GM19239 (cell line): ENCODE measurements around the gene HCFC1.
A peak's percentile ranks its signal among the peaks of the same experiment; 100 is the strongest.
"Not testable (repeated sequence)": the region's sequence is repeated elsewhere in the genome, so short reads cannot be mapped to it uniquely, and the experiment has no call there.

Experiments used
- DNase-seq: peaks from one replicate; pipeline ENCODE4 v3.0.0; 2011; ENCODE audit warnings: low spot score; ENCODE audit not compliant: insufficient read length
- FAIRE-seq: peaks from 2 replicates; lab custom pipeline; 2011; peaks lifted over from hg19 to GRCh38; lab: Jason Lieb, UNC

HCFC1 gene

DNA sequence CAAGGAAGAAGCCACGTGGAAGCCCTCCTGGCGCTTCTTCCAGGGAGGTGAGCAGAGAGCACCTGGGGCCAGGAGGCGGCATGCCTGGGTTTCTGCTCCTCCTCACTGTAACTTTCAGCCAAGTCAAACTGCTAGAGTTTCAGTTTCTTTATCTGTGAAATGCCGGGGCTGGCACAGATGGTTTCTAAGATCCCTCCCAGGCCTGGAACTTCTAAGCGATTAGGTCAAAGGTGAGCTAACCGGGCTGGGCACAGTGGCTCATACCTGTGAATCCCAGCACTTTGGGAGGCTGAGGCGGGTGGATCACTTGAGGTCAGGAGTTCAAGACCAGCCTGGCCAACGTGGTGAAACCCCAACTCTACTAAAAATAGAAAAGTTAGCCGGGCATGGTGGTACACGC is 8.8 kb upstream of the HCFC1 start:
- DNase-seq, result not testable (repeated sequence)
- peak; percentile 100 for FAIRE-seq

- FAIRE-seq (no peak), DNase-seq (no peak)
Observed at GRCh38 chrX:153974726-153975286, 3.2 kb upstream of the HCFC1 start.

DNA sequence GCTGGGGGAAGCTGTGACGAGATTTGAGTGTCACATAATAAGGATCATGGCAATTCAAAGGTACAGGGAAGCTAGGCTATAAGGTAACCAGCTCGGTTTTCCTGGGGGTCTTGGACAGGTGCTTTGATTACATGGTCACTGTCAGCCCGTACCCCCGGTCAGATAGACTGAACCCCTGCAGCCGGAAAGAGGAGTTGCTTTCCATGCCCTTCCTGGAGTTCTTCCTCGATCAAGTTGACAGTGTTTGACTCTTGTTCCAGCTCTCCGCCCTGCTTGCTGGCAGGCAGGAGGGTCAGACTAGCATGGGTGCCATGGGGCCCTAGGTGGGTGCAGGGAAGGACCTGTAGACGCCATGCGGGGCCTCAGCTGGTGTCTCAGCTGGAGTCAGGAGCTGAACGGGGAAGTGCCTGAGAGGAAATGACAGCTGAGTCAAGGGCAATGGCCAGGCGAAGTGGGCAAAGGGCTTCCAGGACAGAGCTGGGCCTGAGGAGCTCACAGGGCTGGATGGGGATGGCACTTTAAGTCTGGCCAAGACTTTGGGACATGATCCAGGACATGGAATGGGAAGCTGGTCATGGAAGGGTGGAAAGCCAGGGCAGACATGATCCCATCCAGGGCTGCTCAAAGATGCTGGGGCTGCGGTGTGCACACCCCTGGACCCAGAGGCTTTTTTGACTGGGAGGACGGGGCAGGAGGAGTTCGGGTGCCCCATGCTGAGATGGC is 2.5 kb upstream of the HCFC1 start:
- DNase-seq (no peak), FAIRE-seq (peak; percentile 86)

GRCh38 chrX:153973127-153974002 is 1.7 kb upstream of the HCFC1 start:
- DNase-seq (no peak), FAIRE-seq (peak; percentile 91)

- peak; percentile 98 for FAIRE-seq
- DNase-seq, result peak; percentile 73
Observed at GRCh38 chrX:153972368-153973126, 929 bp upstream of the HCFC1 start, which contains the start of gene TMEM187. TSS of gene TMEM187 (plus strand) at chrX:153972754. CDS start at chrX:153982063, 9,309 bp downstream.

GRCh38 chrX:153971124-153971449 is 531 bp downstream of the HCFC1 start:
- FAIRE-seq, result no peak
- peak; percentile 62 for DNase-seq

DNA sequence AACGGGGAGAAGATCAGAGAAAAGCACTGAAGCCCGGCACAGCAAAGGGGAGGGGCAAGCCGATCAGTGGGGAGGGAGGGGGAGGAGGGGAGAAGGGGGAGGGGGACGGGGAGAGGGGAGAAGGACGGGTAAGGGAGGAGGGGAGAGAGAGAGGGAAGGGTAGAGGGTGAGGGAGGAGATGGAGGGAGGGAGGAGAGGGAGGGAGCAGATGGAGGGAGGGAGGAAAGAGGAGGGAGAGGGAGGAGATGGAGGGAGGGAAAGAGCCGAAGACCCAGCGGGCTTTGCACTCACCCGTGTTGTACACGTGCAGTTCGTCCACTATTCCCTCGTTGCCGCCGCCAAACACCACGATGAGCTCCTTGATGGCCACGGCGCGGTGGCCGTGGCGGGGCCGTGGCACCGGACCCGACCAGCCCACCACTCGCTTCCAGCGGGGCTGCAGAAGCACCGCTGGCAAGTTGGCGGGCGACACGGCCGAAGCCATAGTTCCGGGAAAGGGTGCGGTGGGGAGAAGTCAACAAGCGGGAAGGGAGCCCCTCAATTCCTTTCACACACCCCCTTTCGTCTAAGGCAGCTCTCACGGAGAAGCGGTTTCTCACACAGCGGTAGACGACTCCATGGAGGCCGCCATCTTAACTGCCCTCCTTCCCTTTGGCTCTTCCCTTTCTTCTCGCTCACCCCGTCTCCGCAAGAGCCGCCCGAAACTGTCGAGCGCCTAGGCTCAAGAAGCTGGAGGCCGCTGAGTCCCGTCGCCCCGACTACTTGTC is 1.1 kb downstream of the HCFC1 start:
- no peak for DNase-seq
- FAIRE-seq, result no peak

GRCh38 chrX:153969904-153970356 is 1.7 kb downstream of the HCFC1 start:
- FAIRE-seq (no peak), DNase-seq (no peak)

- peak; percentile 89 for FAIRE-seq
- no peak for DNase-seq
Observed at GRCh38 chrX:153969125-153969903, 2.3 kb downstream of the HCFC1 start.

DNA sequence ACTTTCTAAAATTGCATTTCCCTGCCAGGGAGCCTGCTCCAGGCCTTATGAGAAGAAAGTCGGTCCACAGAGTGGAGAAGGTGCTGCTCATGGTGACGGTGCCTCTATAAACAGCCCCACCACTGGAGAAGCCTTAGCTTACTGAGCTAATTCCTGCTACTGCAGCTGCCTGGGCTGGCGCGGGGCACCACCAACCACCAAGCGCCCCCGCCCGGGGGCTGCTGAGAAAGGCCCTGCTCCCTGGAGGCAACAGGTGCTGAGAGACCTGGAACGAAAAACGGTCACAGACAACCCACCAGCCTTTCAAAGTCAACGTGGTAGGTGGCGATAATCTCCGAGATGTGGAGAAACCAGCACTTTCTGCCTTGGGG is 2.9 kb downstream of the HCFC1 start:
- FAIRE-seq (peak; percentile 96), DNase-seq (no peak)

GRCh38 chrX:153968255-153968654 is 3.4 kb downstream of the HCFC1 start:
- no peak for FAIRE-seq
- DNase-seq, result no peak

GRCh38 chrX:153967536-153968224 is 3.9 kb downstream of the HCFC1 start:
- DNase-seq, result no peak
- FAIRE-seq, result peak; percentile 87

DNA sequence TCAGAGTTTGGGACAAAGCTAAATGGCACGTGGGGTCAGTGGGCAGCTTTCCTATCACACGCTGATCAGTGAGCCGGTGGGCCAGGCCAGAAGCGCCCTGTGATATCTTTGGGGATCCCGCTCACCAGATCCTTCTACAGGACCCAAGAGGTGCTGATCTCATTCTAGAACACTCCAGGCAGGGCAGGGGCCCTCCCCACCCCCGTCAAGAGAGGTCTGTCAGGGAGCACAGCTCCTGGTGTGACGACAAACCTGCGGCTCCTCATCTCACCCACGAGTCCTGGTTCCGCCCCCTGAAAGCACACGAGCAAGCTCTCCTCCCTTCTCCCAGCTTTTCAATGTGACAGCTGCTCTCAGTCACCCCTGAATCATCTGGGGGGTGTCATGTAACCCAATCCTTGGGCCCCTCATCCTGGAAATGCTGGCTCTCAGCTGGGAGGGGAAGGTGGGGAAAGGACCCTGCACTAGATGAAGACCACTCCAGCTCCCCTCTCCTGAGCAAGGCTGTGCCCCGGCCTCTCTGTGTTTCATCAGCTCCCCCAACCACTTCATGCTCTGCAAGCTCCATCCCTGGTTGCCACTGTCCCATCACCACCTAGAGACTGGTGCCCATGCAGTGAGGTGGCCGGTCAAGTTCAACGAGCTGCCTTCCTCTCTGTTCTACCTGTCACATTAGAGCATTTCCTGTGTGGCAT is 4.6 kb downstream of the HCFC1 start:
- FAIRE-seq (peak; percentile 52), DNase-seq (no peak)

- DNase-seq (no peak), FAIRE-seq (no peak)
Observed at GRCh38 chrX:153966283-153966688, 5.3 kb downstream of the HCFC1 start.

DNA sequence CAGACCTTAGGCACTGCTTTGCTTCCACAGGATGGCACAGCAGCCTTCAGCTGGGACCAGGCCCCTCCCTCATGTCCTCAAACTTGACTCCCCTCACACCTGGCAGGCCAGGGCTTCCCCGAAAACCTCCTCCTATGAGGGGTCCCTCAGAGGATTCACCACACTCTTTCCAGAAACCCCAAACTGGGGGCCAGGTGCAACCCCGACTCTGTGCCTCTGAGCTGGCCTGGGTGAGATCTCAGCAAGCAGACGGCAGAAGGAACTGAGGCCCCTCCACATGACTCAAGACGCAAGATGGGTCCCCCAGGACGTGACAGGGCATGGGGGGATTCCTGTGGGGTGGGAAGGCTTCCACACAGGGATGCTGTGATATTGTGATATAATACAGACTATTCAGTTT is 6.2 kb downstream of the HCFC1 start:
- DNase-seq, result no peak
- no peak for FAIRE-seq

DNA sequence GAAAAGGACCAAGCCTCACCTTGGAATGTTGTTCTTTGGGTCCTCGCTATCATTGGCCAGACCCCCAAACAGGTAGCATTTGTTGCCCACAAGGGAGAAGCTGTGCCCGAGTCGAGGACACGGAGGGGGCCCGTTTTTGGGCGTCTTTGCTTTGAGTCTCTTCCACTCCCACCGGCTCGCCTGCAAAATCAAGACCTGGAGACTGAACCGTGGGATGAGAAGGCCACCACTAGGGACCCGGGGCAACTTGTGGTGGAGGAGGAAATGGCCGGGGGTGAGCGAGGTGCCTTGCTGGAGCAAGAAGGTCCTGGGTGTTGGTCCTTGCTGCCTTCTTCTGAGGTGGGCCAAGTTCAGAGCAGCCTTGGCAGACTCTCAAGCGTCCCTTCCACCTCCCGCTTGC is 7.5 kb downstream of the HCFC1 start:
- no peak for FAIRE-seq

GRCh38 chrX:153963546-153963945 is 8.1 kb downstream of the HCFC1 start:
- DNase-seq (no peak), FAIRE-seq (no peak)

More for the DNA sequence above, 7.5 kb downstream of the HCFC1 start:
- no peak for DNase-seq

DNA sequence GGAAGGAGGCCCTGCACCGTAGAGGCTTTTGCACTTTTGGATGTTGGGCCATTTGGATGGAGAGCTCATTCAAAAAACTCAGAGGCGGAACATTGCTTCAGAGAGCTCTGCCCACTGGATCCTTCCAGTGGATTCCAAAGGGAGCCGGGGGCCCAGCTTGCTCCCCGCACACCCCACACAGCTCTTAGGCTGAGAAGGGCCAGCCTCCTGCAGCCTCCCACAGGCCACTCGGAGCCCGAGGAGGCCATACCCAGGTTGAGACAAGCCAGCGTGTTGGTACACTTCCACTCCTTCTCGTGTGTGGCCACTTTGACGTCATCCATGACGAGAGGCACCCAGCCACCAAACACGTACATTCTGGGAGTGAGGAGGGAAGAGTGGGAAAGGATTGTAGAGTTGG is 10.3 kb downstream of the HCFC1 start:
- FAIRE-seq, result no peak
- no peak for DNase-seq
